Breast epithelium (tissue), 3 donors: Measurements from ENCODE around the gene PDE6A.

Experiments used
- POLR2A ChIP-seq: fragments of 450-650 bp; IDR thresholded peaks from one replicate; pipeline ENCODE4 v1.6.1; 2016; ENCODE audit warnings: antibody characterized with exemption, mild to moderate bottlenecking, moderate library complexity
- TF ChIP-seq, protein P1 (sequence below), 3 donors: fragments of 450-650 bp; IDR thresholded peaks; one replicate each; pipeline ENCODE4 v1.5.1; 2016 to 2017; ENCODE audit warnings: antibody characterized with exemption in 3 of 3, mild to moderate bottlenecking in 3 of 3, moderate library complexity in 3 of 3

DNA sequence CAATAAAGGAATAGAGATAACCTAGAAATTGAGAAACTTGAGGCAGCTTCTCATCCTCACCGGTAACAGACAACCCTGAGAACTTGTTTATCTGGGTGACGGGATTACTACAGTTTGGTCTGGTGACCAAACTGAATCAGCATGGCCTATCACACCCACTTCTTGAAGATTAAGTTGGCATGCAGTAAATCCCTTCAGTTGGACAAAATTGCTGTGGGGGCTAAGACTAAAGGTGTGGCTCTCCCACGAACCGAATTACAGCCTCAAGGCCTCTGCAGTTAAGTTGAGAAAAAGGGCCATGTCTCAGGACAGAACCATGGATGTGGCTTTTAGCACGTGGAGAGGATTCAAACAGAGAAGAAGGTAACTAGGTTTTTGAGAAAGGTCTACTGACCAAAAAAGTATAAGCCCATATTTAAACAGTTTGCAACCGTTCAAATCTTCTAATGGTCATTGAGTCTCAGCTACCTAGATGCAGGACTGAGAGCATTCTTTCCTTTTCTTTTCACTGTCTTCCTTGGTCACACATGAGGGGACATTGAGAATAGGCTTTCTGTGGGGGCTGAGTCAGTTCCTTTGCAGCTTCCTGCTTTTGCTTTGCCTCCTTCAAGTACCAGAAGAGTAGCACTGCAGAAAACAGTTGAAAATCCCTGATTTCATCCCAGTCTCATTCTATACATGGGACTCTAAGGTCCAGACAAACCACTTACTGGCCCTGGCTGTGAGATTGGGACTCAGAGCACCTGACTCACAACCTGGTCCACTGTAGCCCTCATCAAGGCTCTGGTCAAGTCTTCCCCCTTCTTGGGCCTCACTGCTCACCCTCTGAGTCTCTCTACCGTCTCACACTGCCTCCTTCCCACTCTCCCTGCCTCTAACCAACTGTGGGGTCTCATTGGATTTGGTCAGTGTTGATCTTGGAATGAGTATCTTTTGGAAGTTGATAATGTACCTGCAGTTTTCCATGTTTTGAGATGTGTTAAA is 30.9 kb downstream of the PDE6A start:
- TF ChIP-seq, protein P1, sequence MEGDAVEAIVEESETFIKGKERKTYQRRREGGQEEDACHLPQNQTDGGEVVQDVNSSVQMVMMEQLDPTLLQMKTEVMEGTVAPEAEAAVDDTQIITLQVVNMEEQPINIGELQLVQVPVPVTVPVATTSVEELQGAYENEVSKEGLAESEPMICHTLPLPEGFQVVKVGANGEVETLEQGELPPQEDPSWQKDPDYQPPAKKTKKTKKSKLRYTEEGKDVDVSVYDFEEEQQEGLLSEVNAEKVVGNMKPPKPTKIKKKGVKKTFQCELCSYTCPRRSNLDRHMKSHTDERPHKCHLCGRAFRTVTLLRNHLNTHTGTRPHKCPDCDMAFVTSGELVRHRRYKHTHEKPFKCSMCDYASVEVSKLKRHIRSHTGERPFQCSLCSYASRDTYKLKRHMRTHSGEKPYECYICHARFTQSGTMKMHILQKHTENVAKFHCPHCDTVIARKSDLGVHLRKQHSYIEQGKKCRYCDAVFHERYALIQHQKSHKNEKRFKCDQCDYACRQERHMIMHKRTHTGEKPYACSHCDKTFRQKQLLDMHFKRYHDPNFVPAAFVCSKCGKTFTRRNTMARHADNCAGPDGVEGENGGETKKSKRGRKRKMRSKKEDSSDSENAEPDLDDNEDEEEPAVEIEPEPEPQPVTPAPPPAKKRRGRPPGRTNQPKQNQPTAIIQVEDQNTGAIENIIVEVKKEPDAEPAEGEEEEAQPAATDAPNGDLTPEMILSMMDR (IDR thresholded peaks at IDR 0.05), result no peak
- TF ChIP-seq POLR2A, result no peak
